Psoas muscle (tissue), 8 donors: ENCODE results near the gene HEXIM2. TPM values are rescaled to one million over a fixed set of nuclear protein-coding genes. Genes with fewer than 3 reads are reported as not detected.

Source experiments
- ATAC-seq, 4 donors: fragments of 200-7000 bp; cut with Tn5 transposase; one replicate each; pipeline ENCODE4 v1.9.1; 2020; ENCODE audit warnings: moderate library complexity in 3 of 4, mild to moderate bottlenecking in 2 of 4
- DNase-seq, 2 donors: peaks; one replicate each; pipeline ENCODE4 v3.0.0-alpha.2; 2020
- H3K27ac ChIP-seq: fragments of 200-600 bp; one replicate; pipeline ENCODE4 v1.8.0; 2022
- H3K27me3 ChIP-seq, 3 donors: fragments of 200-600 bp in 1 of 3; one replicate each; pipeline versions ENCODE4 v1.6.1 to v1.8.0; 2013 to 2022; ENCODE audit warnings: low read length in 2 of 3, mild to moderate bottlenecking in 2 of 3, moderate library complexity in 1 of 3; ENCODE audit not compliant: insufficient read depth in 3 of 3
- H3K36me3 ChIP-seq, 2 donors: fragments of 200-600 bp in 1 of 2; one replicate each; pipeline versions ENCODE4 v1.6.1 to v1.8.0; 2013 to 2022; ENCODE audit warnings: low read depth in 1 of 2, mild to moderate bottlenecking in 1 of 2, moderate library complexity in 1 of 2; ENCODE audit not compliant: insufficient read depth in 1 of 2
- H3K4me1 ChIP-seq: fragments of 200-600 bp; one replicate; pipeline ENCODE4 v1.8.0; 2022
- H3K4me3 ChIP-seq: fragments of 200-600 bp; one replicate; pipeline ENCODE4 v1.8.0; 2022; ENCODE audit warnings: mild to moderate bottlenecking
- H3K9me3 ChIP-seq: fragments of 200-600 bp; one replicate; pipeline ENCODE4 v1.8.0; 2022
- WGBS, 3 donors: extraction: QIAGEN DNeasy Blood & Tissue Kit; methylation state at CpG; one replicate each; pipeline versions ENCODE4 v1.1.6 to v1.1.7; 2013; 5-methylcytosine and 5-hydroxymethylcytosine counted together
- intact Hi-C, 2 donors: fragments of 100-400 bp; cut with DNase I; formaldehyde crosslinking; loops; one replicate each; pipeline versions ENCODE4 v1.11.0 to v1.14.2; 2022
- polyA plus RNA-seq, 3 donors: library from polyadenylated mRNA; stranded (reverse); fragments of 200-250 nt; gene quantifications; one replicate each; pipeline ENCODE4 v1.2.3, GENCODE V29; 2013
- total RNA-seq, 4 donors: library from RNA; stranded (reverse); fragmentation: NEBNext Ultra II Directional in 2 of 4; extraction: Animal tissue kit (Norgen Biotek cat#: 25700) in 2 of 4; gene quantifications; one replicate each; pipeline versions ENCODE4 v1.2.1 to v1.2.4, GENCODE V29; 2021 to 2023
- TF ChIP-seq, protein P1 (sequence below): fragments of 200-600 bp; IDR thresholded peaks from one replicate; pipeline ENCODE4 v1.8.0; 2022; ENCODE audit warnings: antibody characterized with exemption
- donor health status: healthy with polysubstance abuse.
- donor health status: DM: no; HTN: no; CAD: no; lungs with moderate emphysema.
- donor health status: Bipolar disorder and iron deficiency.
- donor health status: healthy.
- donor health status: DM: yes; HTN: yes; CAD: no.
- donor health status: DM: no; HTN: no; CAD: no.
- donor health status: DM: no; HTN: no; CAD: no.
- donor health status: DM: yes; HTN: yes; CAD: no.

Gene HEXIM2
- total and polyA plus RNA-seq, 7 donors = 8.2 to 69.5 (median 45.7) TPM

GRCh38 chr17:45160447-45161287, 1.0 kb upstream of the HEXIM2 start:
- H3K27me3 ChIP-seq = no peaks in the 10 kb centered on the region
- peak overlapping the region; percentile 82 for H3K4me3 ChIP-seq
- TF ChIP-seq, protein P1, sequence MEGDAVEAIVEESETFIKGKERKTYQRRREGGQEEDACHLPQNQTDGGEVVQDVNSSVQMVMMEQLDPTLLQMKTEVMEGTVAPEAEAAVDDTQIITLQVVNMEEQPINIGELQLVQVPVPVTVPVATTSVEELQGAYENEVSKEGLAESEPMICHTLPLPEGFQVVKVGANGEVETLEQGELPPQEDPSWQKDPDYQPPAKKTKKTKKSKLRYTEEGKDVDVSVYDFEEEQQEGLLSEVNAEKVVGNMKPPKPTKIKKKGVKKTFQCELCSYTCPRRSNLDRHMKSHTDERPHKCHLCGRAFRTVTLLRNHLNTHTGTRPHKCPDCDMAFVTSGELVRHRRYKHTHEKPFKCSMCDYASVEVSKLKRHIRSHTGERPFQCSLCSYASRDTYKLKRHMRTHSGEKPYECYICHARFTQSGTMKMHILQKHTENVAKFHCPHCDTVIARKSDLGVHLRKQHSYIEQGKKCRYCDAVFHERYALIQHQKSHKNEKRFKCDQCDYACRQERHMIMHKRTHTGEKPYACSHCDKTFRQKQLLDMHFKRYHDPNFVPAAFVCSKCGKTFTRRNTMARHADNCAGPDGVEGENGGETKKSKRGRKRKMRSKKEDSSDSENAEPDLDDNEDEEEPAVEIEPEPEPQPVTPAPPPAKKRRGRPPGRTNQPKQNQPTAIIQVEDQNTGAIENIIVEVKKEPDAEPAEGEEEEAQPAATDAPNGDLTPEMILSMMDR = peak; percentile 17
- peaks cover 0 to 29% of the 10 kb centered on the region in 2 donors for H3K36me3 ChIP-seq
- DNase-seq (peak; percentile 78 to 88), ATAC-seq (peak; percentile 66 to 82 (median 73))
- H3K4me1 ChIP-seq = peaks cover 46% of the 10 kb centered on the region
- no peaks in the 10 kb centered on the region for H3K9me3 ChIP-seq
- WGBS, 3 donors = 0 to 1% (median 0%) methylated on average over 39 to 48 of the region's 48 CpGs
- intact Hi-C loops = loop anchor here (1.0 kb wide), 1 partner anchor 11 kb away; no protein-coding TSS in a partner anchor
- H3K27ac ChIP-seq = peak overlapping the region; percentile 100

GRCh38 chr17:45162025-45162687, 481 bp downstream of the HEXIM2 start:
- ATAC-seq (no peak), DNase-seq (peak in 1 of 2 donors; percentile 58)
- H3K4me3 ChIP-seq = peak overlapping the region; percentile 82
- H3K9me3 ChIP-seq = no peaks in the 10 kb centered on the region
- peaks cover 39% of the 10 kb centered on the region for H3K4me1 ChIP-seq
- H3K27me3 ChIP-seq = no peaks in the 10 kb centered on the region
- H3K36me3 ChIP-seq = peaks cover 0 to 37% of the 10 kb centered on the region in 2 donors
- intact Hi-C loops = no loop called here
- TF ChIP-seq, protein P1 = no peak
- WGBS, 3 donors = 43 to 53% (median 47%) methylated on average over 9 of the region's 9 CpGs
- H3K27ac ChIP-seq = peak overlapping the region; percentile 100

DNA sequence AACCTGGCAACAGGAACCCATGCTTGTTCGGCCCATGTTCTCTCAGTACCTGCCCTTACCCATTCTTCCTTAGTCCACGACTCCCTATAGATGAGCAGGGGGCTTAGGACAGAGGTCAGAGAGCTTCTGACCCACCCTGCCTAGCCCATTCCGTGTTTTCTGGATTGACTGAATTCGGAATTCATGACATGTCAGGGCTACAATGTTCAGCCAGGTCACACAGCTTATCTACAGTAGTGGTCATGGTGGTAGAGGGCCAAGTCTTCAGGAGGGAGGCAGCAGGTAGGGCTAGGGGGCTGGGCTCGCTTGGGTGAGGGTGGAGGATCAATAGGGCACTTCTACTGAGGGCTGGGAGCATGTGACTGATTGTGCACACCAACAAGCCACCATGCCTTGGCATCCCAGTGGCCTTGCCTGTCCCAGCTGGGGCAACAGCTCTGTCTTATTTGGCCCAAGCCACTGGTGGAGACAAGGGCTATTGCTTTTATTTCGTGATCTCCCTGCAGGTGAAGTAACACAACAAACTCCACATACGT, 3.1 kb downstream of the HEXIM2 start:
- no peaks in the 10 kb centered on the region for H3K27me3 ChIP-seq
- H3K36me3 ChIP-seq = peaks cover 0 to 63% of the 10 kb centered on the region in 2 donors
- no peak overlapping the region for H3K4me3 ChIP-seq
- intact Hi-C loops = no loop called here
- H3K4me1 ChIP-seq = peaks cover 16% of the 10 kb centered on the region
- no peaks in the 10 kb centered on the region for H3K9me3 ChIP-seq
- no peak overlapping the region for H3K27ac ChIP-seq
- ATAC-seq (no peak), DNase-seq (peak in 1 of 2 donors; percentile 15)
- WGBS, 3 donors = 94 to 98% (median 98%) methylated on average over 7 of the region's 7 CpGs
- TF ChIP-seq, protein P1 = no peak

GRCh38 chr17:45168991-45169752, 7.5 kb downstream of the HEXIM2 start:
- Histone ChIP-seq H3K4me3 (no peak overlapping the region), H3K27me3 (no peaks in the 10 kb centered on the region), H3K4me1 (peaks cover 29% of the 10 kb centered on the region), H3K36me3 (peaks cover 0 to 53% of the 10 kb centered on the region in 2 donors), H3K9me3 (no peaks in the 10 kb centered on the region), H3K27ac (peak overlapping the region; percentile 82)
- ATAC-seq (no peak), DNase-seq (peak in 1 of 2 donors; percentile 49)
- WGBS, 3 donors = 92 to 93% (median 92%) methylated on average over 38 to 43 of the region's 43 CpGs
- intact Hi-C loops = no loop called here
- TF ChIP-seq, protein P1 = no peak
